ENCODE measurements around the gene MFSD2A.

DNA sequence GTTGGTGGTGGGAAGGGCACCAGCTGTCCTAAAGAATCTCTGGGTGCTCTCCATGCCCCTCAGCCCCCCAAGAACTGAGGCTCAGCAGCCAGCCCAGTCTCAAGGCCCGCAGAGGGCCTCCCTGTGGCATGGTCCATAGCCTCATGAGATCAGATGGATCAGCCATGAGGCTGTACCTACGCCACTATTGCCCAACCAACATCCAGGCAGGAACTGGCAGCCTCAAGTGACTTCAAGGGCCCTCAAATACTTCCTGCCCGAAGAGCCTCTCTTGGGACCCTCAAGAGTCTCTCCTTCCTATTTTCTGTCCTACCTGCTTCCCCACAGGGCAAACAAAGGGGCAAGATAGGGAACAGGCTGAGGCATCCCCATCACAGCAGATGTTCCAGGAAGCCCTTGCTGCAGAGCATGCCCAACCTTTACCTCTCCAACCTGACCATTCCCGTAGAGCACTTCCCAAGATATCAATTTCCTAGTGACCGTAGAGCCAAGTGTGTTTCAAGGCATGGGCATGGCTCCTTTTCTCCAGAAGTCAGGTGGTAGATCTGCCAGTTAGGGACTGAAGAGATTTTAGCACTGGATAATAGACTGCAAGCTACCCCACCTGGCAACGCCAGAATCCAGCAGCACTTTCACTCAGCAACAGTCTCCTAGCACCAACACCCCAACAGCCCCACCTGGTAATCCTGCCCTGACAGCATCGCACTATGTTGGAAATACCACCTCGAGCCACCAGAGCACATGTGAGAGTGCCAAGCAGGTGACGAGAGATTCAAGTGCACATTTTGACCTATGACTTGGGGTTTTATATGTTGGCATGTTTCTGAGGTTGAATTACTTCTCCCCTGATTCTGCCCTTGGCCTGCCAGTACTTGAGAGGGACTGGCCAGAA is 13.7 kb upstream of the MFSD2A start:
- TF ChIP-seq POLR2A (conservative IDR thresholded peaks at IDR 0.05): no peak
- TF ChIP-seq EZH2 (IDR thresholded peaks at IDR 0.05; ENCODE audit: borderline replicate concordance, low read depth, low read length): no peak
- TF ChIP-seq ESRRA (IDR thresholded peaks at IDR 0.05; ENCODE audit: borderline replicate concordance, low read depth): no peak
- no peak for TF ChIP-seq HMG20B (CRISPR knock-in tag; IDR thresholded peaks at IDR 0.05)
- TF ChIP-seq, protein P1, sequence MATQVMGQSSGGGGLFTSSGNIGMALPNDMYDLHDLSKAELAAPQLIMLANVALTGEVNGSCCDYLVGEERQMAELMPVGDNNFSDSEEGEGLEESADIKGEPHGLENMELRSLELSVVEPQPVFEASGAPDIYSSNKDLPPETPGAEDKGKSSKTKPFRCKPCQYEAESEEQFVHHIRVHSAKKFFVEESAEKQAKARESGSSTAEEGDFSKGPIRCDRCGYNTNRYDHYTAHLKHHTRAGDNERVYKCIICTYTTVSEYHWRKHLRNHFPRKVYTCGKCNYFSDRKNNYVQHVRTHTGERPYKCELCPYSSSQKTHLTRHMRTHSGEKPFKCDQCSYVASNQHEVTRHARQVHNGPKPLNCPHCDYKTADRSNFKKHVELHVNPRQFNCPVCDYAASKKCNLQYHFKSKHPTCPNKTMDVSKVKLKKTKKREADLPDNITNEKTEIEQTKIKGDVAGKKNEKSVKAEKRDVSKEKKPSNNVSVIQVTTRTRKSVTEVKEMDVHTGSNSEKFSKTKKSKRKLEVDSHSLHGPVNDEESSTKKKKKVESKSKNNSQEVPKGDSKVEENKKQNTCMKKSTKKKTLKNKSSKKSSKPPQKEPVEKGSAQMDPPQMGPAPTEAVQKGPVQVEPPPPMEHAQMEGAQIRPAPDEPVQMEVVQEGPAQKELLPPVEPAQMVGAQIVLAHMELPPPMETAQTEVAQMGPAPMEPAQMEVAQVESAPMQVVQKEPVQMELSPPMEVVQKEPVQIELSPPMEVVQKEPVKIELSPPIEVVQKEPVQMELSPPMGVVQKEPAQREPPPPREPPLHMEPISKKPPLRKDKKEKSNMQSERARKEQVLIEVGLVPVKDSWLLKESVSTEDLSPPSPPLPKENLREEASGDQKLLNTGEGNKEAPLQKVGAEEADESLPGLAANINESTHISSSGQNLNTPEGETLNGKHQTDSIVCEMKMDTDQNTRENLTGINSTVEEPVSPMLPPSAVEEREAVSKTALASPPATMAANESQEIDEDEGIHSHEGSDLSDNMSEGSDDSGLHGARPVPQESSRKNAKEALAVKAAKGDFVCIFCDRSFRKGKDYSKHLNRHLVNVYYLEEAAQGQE (IDR thresholded peaks at IDR 0.05; ENCODE audit: borderline replicate concordance): no peak
- TF ChIP-seq, protein P1 (CRISPR knock-in tag; IDR thresholded peaks at IDR 0.05; ENCODE audit: low read depth): no peak
- TF ChIP-seq, protein P2, sequence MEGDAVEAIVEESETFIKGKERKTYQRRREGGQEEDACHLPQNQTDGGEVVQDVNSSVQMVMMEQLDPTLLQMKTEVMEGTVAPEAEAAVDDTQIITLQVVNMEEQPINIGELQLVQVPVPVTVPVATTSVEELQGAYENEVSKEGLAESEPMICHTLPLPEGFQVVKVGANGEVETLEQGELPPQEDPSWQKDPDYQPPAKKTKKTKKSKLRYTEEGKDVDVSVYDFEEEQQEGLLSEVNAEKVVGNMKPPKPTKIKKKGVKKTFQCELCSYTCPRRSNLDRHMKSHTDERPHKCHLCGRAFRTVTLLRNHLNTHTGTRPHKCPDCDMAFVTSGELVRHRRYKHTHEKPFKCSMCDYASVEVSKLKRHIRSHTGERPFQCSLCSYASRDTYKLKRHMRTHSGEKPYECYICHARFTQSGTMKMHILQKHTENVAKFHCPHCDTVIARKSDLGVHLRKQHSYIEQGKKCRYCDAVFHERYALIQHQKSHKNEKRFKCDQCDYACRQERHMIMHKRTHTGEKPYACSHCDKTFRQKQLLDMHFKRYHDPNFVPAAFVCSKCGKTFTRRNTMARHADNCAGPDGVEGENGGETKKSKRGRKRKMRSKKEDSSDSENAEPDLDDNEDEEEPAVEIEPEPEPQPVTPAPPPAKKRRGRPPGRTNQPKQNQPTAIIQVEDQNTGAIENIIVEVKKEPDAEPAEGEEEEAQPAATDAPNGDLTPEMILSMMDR (IDR thresholded peaks at IDR 0.05 in 2 of 3, conservative IDR thresholded peaks at IDR 0.05 in 1 of 3; ENCODE audit: insufficient read depth in 2 of 3, low read depth in 1 of 3, low read length in 3 of 3): no peak
- no peak for TF ChIP-seq YY1 (IDR thresholded peaks at IDR 0.05; ENCODE audit: borderline replicate concordance in 1 of 3, control insufficient read depth in 1 of 3, extremely low read depth in 1 of 3, insufficient read depth in 3 of 3, insufficient read length in 1 of 3, insufficient replicate concordance in 2 of 3, low read depth in 1 of 3, low read length in 2 of 3)
- TF ChIP-seq, protein P3, sequence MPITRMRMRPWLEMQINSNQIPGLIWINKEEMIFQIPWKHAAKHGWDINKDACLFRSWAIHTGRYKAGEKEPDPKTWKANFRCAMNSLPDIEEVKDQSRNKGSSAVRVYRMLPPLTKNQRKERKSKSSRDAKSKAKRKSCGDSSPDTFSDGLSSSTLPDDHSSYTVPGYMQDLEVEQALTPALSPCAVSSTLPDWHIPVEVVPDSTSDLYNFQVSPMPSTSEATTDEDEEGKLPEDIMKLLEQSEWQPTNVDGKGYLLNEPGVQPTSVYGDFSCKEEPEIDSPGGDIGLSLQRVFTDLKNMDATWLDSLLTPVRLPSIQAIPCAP (CRISPR knock-in tag; IDR thresholded peaks at IDR 0.05; ENCODE audit: borderline replicate concordance): no peak
- TF ChIP-seq, protein P4, sequence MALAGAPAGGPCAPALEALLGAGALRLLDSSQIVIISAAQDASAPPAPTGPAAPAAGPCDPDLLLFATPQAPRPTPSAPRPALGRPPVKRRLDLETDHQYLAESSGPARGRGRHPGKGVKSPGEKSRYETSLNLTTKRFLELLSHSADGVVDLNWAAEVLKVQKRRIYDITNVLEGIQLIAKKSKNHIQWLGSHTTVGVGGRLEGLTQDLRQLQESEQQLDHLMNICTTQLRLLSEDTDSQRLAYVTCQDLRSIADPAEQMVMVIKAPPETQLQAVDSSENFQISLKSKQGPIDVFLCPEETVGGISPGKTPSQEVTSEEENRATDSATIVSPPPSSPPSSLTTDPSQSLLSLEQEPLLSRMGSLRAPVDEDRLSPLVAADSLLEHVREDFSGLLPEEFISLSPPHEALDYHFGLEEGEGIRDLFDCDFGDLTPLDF (CRISPR knock-in tag; IDR thresholded peaks at IDR 0.05): no peak
- TF ChIP-seq EP300 (IDR thresholded peaks at IDR 0.05; ENCODE audit: low read length): no peak
- no peak for TF ChIP-seq KLF10 (CRISPR knock-in tag; IDR thresholded peaks at IDR 0.05)

Measured in K562 (cell line).